ENCODE measurements around the gene CCDC183. TPM values are rescaled to one million over a fixed set of nuclear protein-coding genes. Genes with fewer than 3 reads are reported as not detected.
A peak's percentile ranks its signal among the peaks of the same experiment; 100 is the strongest.

The CCDC183 gene
- total RNA-seq, 1 donor from 2014 or later = under 0.01 TPM

- peaks cover 5% of the 10 kb centered on the region for H3K36me3 ChIP-seq (ENCODE audit: control insufficient read depth, insufficient read depth, low read length)
- FAIRE-seq (no peak), DNase-seq (ENCODE audit: low read depth) (no peak)
- no peak for TF ChIP-seq CTCF (IDR thresholded peaks at IDR 0.05; ENCODE audit: insufficient read depth, low read length, severe bottlenecking)
- H3K4me3 ChIP-seq (ENCODE audit: low read depth, low read length) = no peak overlapping the region
- H3K27me3 ChIP-seq (ENCODE audit: control insufficient read depth, insufficient read depth, low read length) = no peaks in the 10 kb centered on the region
Observed at GRCh38 chr9:136805207-136805740, 9.1 kb downstream of the CCDC183 start.

GRCh38 chr9:136806067-136806466 is 9.9 kb downstream of the CCDC183 start:
- no peak for TF ChIP-seq CTCF (IDR thresholded peaks at IDR 0.05; ENCODE audit: insufficient read depth, low read length, severe bottlenecking)
- FAIRE-seq (no peak), DNase-seq (ENCODE audit: low read depth) (no peak)
- Histone ChIP-seq H3K36me3 (ENCODE audit: control insufficient read depth, insufficient read depth, low read length) (peaks cover 5% of the 10 kb centered on the region), H3K27me3 (ENCODE audit: control insufficient read depth, insufficient read depth, low read length) (no peaks in the 10 kb centered on the region), H3K4me3 (ENCODE audit: low read depth, low read length) (no peak overlapping the region)

GRCh38 chr9:136806631-136807201 is 10.6 kb downstream of the CCDC183 start:
- no peaks in the 10 kb centered on the region for H3K27me3 ChIP-seq (ENCODE audit: control insufficient read depth, insufficient read depth, low read length)
- peaks cover 5% of the 10 kb centered on the region for H3K36me3 ChIP-seq (ENCODE audit: control insufficient read depth, insufficient read depth, low read length)
- no peak for TF ChIP-seq CTCF (IDR thresholded peaks at IDR 0.05; ENCODE audit: insufficient read depth, low read length, severe bottlenecking)
- H3K4me3 ChIP-seq (ENCODE audit: low read depth, low read length) = peak overlapping the region; percentile 83
- FAIRE-seq (no peak), DNase-seq (ENCODE audit: low read depth) (no peak)

GRCh38 chr9:136807281-136808074 is 11.3 kb downstream of the CCDC183 start, which contains the start of gene RABL6:
Gene RABL6, plus strand, starts transcription at chr9:136807948. Its CDS starts 249 bp downstream, at chr9:136808197.
- FAIRE-seq (no peak), DNase-seq (ENCODE audit: low read depth) (peak; percentile 38)
- Histone ChIP-seq H3K36me3 (ENCODE audit: control insufficient read depth, insufficient read depth, low read length) (peaks cover 5% of the 10 kb centered on the region), H3K27me3 (ENCODE audit: control insufficient read depth, insufficient read depth, low read length) (no peaks in the 10 kb centered on the region), H3K4me3 (ENCODE audit: low read depth, low read length) (peak within 1 kb of the TSS; percentile 83)
- TF ChIP-seq CTCF (IDR thresholded peaks at IDR 0.05; ENCODE audit: insufficient read depth, low read length, severe bottlenecking) = no peak

- peaks cover 5% of the 10 kb centered on the region for H3K36me3 ChIP-seq (ENCODE audit: control insufficient read depth, insufficient read depth, low read length)
- peak overlapping the region; percentile 83 for H3K4me3 ChIP-seq (ENCODE audit: low read depth, low read length)
- no peaks in the 10 kb centered on the region for H3K27me3 ChIP-seq (ENCODE audit: control insufficient read depth, insufficient read depth, low read length)
- TF ChIP-seq CTCF (IDR thresholded peaks at IDR 0.05; ENCODE audit: insufficient read depth, low read length, severe bottlenecking) = no peak
- FAIRE-seq = no peak
- no peak for DNase-seq (ENCODE audit: low read depth)
Observed at GRCh38 chr9:136808075-136808805, 12.1 kb downstream of the CCDC183 start.
